Epidermal melanocyte (primary cell): ENCODE measurements around the gene REPS2.
"Not testable (repeated sequence)": the region's sequence is repeated elsewhere in the genome, so short reads cannot be mapped to it uniquely, and the experiment has no call there.

ENCODE experiments used
- DNase-seq: peaks from one replicate; pipeline ENCODE4 v3.0.0; 2011; ENCODE audit warnings: low spot score; ENCODE audit not compliant: insufficient read length

Gene REPS2

DNA sequence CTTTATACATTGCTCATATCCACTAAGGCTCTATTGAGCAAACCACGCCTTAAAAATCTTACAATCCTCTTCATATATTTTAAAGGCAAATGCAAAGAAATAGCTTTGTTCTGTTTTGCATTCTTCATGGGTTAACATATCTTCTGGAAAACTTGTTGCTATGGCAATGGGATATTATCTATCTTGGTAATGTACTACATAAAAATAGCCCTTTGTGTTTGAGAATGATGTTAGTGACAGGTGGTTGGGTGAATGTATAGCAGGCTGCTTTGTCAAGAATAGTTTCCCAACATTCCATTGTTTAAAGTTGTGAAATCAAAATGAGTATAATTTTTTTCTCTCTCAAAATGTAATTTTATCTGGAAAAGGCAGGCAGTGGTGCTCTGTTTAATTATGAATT is 16.8 kb downstream of the REPS2 start:
- DNase-seq = no peak

GRCh38 chrX:16964976-16965375 is 18.5 kb downstream of the REPS2 start:
- not testable (repeated sequence) for DNase-seq

- DNase-seq = no peak
These were observed 20.4 kb downstream of the REPS2 start for GRCh38 chrX:16966752-16967448.

DNA sequence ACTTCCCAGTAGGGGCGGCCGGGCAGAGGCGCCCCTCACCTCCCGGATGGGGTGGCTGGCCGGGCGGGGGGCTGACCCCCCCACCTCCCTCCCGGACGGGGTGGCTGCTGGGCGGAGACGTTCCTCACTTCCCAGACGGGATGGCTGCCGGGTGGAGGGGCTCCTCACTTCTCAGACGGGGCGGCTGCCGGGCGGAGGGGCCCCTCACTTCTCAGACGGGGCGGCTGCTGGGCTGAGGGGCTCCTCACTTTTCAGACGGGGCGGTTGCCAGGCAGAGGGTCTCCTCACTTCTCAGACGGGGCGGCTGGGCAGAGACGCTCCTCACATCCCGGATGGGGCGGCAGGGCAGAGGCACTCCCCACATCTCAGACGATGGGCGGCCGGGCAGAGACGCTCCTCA is 22.3 kb downstream of the REPS2 start:
- DNase-seq = not testable (repeated sequence)

- DNase-seq = no peak
These were observed 24.5 kb downstream of the REPS2 start for GRCh38 chrX:16970977-16971376.

DNA sequence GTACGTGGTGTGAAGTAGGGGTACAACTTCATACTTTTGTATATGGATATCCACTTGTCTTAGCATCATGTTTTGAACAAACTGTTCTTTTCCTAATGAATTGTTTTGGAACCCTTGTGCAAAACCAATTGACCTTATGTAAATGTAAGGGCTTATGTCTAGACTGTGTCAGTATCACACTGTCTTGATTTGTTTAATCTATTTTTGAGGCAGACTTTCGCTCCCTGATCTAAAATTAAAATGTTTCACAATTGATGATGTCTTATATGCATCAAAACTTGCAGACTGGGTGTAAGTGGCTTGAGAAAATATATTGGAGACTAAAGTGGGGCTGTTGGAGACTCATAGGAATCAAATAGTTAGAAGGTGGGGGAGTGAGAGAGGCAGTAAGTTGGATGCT is 25.2 kb downstream of the REPS2 start:
- no peak for DNase-seq

GRCh38 chrX:16975233-16975632 is 28.8 kb downstream of the REPS2 start:
- no peak for DNase-seq

GRCh38 chrX:16977771-16978170 is 31.3 kb downstream of the REPS2 start:
- DNase-seq = no peak

- no peak for DNase-seq
These were observed 31.9 kb downstream of the REPS2 start for GRCh38 chrX:16978193-16978984.

DNA sequence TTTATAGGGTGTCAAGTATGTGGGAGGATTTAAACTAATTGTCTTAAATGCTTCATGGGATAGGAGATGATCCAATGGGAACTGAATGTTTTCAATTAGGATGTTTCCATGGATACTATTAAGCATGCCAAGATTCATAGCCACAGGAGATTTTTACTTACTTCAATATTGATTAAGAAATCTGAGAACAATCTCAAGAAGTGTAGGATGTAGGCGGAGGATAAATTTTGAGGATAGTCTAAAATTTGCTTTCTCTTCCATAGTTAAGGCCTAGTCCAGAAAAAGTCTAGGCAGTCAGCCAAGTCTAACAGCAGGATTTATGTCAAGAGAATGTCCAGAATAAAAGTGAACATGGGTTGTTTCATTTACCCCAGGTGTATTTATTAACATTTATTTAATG is 32.8 kb downstream of the REPS2 start:
- DNase-seq = no peak

DNA sequence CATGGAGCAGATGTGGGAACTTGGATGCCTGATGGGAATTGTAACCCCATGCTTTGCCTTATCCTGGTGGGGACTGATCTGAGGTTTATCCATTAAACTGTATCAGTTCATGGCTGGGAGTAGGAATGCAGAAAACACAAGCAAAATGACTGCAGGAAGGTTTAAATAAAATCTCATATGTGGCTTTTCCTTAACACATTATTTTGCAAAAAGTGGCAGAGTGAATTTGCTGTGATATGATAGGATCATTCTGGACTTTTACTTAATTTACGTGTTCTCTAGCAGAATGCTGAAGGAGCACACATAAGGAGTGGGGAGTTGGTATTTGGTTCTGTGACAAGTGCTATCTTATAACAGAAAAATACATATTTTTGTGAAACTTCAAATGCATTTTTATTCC is 34.8 kb downstream of the REPS2 start:
- DNase-seq = no peak

DNA sequence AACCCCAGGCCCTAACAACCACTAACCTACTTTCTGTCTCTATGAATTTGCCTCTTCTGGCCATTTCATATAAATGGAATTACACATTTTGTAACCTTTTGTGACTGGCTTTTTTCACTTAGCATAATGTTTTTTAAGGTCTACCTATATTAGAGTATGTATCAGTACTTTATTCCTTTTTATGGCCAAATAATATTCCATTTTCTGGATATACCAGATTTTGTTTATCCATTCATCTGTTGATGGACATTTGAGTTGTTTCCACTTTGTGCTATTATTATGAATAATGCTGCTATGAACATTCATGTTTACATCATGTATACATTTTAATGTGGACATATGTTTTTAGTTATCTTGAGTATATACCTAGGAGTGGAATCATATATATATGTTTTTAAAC is 35.5 kb downstream of the REPS2 start:
- no peak for DNase-seq

- no peak for DNase-seq
These were observed 36.6 kb downstream of the REPS2 start for GRCh38 chrX:16983051-16983450.

DNA sequence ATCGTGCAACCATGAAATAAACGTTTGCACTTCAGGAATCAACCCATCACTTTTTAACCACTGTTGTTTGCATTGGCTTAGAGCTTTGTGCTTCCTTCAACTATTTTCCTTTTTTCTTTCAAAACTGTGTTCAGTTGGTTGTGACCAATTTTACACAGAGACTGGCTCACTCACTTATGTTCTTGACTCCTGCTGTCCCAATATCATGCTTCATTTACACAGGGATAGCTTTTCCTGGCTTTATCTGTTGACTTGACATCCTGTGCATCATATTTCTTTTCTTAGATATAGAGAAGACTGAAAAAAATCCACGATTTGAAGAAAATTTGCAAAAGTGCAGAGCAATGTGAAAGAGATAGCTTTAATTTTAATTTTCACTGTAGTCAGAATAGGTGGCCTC is 38.8 kb downstream of the REPS2 start:
- DNase-seq = no peak

GRCh38 chrX:16986169-16986568 is 39.7 kb downstream of the REPS2 start:
- no peak for DNase-seq

DNA sequence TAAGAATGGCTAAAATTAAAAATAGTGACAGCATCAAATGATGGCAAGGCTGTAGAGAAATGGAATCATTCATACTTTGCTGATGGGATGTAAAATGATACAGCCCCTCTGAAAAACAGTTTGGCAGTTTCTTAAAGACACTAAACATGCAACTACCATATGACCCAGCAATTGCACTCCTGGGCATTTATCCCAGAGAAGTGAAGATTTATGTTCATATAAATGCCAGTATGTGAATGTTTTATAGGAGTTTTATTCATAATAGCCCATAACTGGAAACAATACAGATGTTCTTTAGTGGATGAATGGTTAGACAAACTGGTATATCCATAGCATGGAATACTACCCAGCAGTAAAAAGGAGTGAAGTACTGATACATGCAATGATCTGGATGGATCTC is 43.3 kb downstream of the REPS2 start:
- DNase-seq = no peak

DNA sequence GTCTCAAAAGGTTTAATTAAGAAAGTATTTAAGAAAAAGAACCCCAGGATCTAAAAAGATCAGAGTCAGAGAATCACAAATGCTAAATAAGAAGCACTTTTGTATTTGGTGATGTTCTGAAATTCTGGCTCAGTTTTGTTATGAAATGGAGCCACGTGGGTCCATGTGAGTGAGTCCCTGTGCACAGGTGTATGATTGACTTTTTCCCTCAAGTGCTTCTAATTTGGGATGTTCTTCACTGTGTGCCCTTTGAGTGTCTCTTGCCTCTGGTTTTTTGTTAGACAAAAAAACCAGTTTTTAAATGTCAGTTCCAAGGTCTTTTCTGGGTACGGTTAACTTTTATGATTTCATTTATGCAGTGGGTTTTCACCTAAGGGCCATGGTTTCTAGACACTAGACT is 44.4 kb downstream of the REPS2 start:
- DNase-seq = no peak

DNA sequence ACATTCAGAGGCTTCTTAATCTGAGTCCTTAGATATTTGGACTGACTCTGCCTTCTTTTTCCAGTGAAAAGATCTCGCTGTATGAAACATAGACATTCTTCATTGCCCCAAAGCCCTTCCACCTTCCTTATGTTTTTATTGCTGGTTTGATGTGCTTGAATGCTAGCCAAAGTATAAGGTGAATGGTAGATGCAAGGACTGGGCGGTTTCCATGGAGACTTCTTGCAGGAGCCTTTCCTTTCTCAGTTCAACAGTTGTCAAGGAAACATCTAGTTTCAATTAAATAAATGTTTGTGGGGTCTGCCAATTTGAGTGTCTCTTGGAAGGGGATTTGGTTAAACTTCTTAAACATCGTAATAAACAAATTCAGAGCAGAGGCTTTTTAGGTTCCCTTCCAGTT is 46.0 kb downstream of the REPS2 start:
- no peak for DNase-seq

GRCh38 chrX:16992951-16993350 is 46.5 kb downstream of the REPS2 start:
- DNase-seq = no peak

GRCh38 chrX:16993791-16994318 is 47.4 kb downstream of the REPS2 start:
- no peak for DNase-seq

GRCh38 chrX:16994736-16995135 is 48.3 kb downstream of the REPS2 start:
- no peak for DNase-seq

DNA sequence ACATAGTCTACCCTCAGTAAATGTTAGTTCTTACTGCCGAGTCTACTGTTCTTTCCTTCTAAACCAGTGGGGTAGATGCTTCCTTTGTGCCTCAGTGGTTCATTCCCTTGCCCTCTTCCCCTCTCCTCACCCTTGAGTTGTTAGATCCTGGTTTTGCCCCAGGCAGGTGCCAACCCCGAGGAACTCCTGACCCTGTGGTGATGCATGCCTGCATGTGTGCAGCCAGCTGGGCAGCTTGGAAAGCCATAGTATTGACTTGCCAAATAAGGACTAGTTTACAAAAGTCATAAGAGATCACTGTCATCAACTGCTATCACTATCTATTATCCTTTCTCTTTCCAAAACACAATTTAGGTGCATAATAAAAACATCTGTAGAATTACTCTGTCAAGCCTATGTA is 50.9 kb downstream of the REPS2 start:
- DNase-seq = no peak

DNA sequence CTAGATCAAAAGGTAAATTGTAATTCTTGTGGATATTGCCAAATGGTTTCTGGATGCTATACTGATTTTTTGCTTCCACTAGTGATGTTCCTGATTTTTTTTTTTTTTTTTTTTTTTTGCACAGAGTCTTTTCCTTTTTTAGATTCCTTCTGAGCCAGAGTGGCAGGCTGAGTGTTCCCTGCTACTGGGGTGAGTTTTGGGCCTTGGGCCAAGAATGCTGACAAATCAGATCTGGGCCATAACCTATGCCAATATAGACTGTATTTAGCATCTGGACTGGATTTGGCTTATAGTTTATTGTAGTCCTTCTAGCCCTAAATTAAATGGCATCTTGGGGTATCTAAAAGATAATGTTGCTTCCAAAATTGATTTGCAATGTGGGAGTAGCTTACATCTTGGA is 52.8 kb downstream of the REPS2 start:
- DNase-seq = no peak
